ENCODE measurements around the gene ETV3.

The ETV3 gene

GRCh38 chr1:157137408-157138219, 581 bp downstream of the ETV3 start:
- H3K4me1 Mint-ChIP-seq (ENCODE audit: low read depth), result peaks cover 84% of the 10 kb centered on the region
- no peaks in the 10 kb centered on the region for H3K9me3 Mint-ChIP-seq
- H3K27ac Mint-ChIP-seq, result peak overlapping the region; percentile 93
- peaks cover 52% of the 10 kb centered on the region for H3K36me3 Mint-ChIP-seq (ENCODE audit: low read depth)
- H3K4me3 Mint-ChIP-seq, result peak overlapping the region; percentile 99
- H3K27me3 Mint-ChIP-seq, result no peaks in the 10 kb centered on the region

- peak overlapping the region; percentile 99 for H3K4me3 Mint-ChIP-seq
- peak overlapping the region; percentile 93 for H3K27ac Mint-ChIP-seq
- no peaks in the 10 kb centered on the region for H3K9me3 Mint-ChIP-seq
- no peaks in the 10 kb centered on the region for H3K27me3 Mint-ChIP-seq
- peaks cover 58% of the 10 kb centered on the region for H3K36me3 Mint-ChIP-seq (ENCODE audit: low read depth)
- H3K4me1 Mint-ChIP-seq (ENCODE audit: low read depth), result peaks cover 86% of the 10 kb centered on the region
Observed at GRCh38 chr1:157137046-157137407, 1.2 kb downstream of the ETV3 start.

- H3K4me3 Mint-ChIP-seq, result peak overlapping the region; percentile 99
- peaks cover 67% of the 10 kb centered on the region for H3K36me3 Mint-ChIP-seq (ENCODE audit: low read depth)
- peaks cover 84% of the 10 kb centered on the region for H3K4me1 Mint-ChIP-seq (ENCODE audit: low read depth)
- H3K27me3 Mint-ChIP-seq, result no peaks in the 10 kb centered on the region
- no peaks in the 10 kb centered on the region for H3K9me3 Mint-ChIP-seq
- peak overlapping the region; percentile 93 for H3K27ac Mint-ChIP-seq
Observed at GRCh38 chr1:157136133-157136532, 2.1 kb downstream of the ETV3 start.

GRCh38 chr1:157135646-157136045, 2.5 kb downstream of the ETV3 start:
- H3K9me3 Mint-ChIP-seq, result no peaks in the 10 kb centered on the region
- peaks cover 79% of the 10 kb centered on the region for H3K4me1 Mint-ChIP-seq (ENCODE audit: low read depth)
- H3K27me3 Mint-ChIP-seq, result no peaks in the 10 kb centered on the region
- H3K27ac Mint-ChIP-seq, result peak overlapping the region; percentile 93
- H3K36me3 Mint-ChIP-seq (ENCODE audit: low read depth), result peaks cover 72% of the 10 kb centered on the region
- peak overlapping the region; percentile 99 for H3K4me3 Mint-ChIP-seq

- Mint-ChIP-seq H3K9me3 (no peaks in the 10 kb centered on the region), H3K4me1 (ENCODE audit: low read depth) (peaks cover 74% of the 10 kb centered on the region), H3K4me3 (peak overlapping the region; percentile 99)
Observed at GRCh38 chr1:157135070-157135469, 3.1 kb downstream of the ETV3 start.

DNA sequence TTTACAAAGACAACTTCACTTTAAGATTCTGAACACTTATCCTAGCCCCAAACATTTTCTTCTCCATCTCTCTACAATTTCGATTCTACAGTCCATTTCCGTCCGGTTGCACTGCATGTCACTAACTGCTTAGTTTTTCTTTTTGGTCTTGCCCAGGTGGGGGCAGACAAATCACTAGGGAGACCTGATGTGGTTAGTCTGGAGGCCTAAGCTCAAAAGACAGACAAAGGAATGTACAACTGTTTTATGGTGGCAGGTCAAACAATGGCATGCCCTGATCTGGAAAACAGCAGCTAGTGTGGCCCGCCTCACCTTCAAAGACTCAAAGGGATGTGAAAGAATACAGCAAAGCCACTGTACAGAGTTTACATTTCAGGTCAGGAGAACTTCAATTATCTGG, 3.8 kb downstream of the ETV3 start:
- no peaks in the 10 kb centered on the region for H3K27me3 Mint-ChIP-seq
- H3K4me1 Mint-ChIP-seq (ENCODE audit: low read depth), result peaks cover 67% of the 10 kb centered on the region
- peaks cover 82% of the 10 kb centered on the region for H3K36me3 Mint-ChIP-seq (ENCODE audit: low read depth)
- H3K9me3 Mint-ChIP-seq, result no peaks in the 10 kb centered on the region
- peak overlapping the region; percentile 99 for H3K4me3 Mint-ChIP-seq
- H3K27ac Mint-ChIP-seq, result peak overlapping the region; percentile 41

More at GRCh38 chr1:157135070-157135469, 3.1 kb downstream of the ETV3 start:
- Mint-ChIP-seq H3K27me3 (no peaks in the 10 kb centered on the region), H3K36me3 (ENCODE audit: low read depth) (peaks cover 78% of the 10 kb centered on the region), H3K27ac (peak overlapping the region; percentile 93)

GRCh38 chr1:157133426-157133825, 4.8 kb downstream of the ETV3 start:
- H3K27me3 Mint-ChIP-seq, result no peaks in the 10 kb centered on the region
- peaks cover 60% of the 10 kb centered on the region for H3K4me1 Mint-ChIP-seq (ENCODE audit: low read depth)
- H3K36me3 Mint-ChIP-seq (ENCODE audit: low read depth), result peaks cover 88% of the 10 kb centered on the region
- H3K4me3 Mint-ChIP-seq, result peak overlapping the region; percentile 99
- no peaks in the 10 kb centered on the region for H3K9me3 Mint-ChIP-seq
- peak overlapping the region; percentile 75 for H3K27ac Mint-ChIP-seq

DNA sequence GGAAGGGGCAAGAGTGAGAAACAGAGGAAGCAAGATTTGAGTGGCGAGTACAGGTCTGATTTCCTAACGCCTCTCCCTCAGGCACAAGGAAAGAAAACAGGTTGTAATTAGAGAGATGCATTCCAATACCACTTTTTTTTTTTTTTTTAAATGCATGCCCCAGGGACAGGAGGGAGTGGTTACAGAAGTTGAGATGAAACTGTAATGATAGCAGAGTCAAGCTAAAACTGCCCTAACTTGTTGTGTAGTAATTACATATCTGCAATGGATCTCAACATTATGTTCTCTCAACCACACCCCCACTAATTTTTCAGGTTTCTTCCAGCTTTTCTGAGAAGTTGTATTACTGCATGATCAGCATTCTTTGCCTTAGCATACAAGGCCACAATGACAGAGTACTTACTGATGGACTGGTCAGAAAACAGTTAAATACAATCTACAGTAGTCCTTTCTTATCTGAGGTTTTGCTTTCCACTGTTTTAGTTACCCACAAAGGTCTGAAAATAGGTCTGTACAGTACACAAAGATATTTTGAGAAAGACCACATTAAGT, 5.5 kb downstream of the ETV3 start:
- no peaks in the 10 kb centered on the region for H3K9me3 Mint-ChIP-seq
- H3K4me3 Mint-ChIP-seq, result no peak overlapping the region
- H3K27ac Mint-ChIP-seq, result peak overlapping the region; percentile 52
- peaks cover 60% of the 10 kb centered on the region for H3K4me1 Mint-ChIP-seq (ENCODE audit: low read depth)
- peaks cover 93% of the 10 kb centered on the region for H3K36me3 Mint-ChIP-seq (ENCODE audit: low read depth)
- no peaks in the 10 kb centered on the region for H3K27me3 Mint-ChIP-seq

GRCh38 chr1:157132111-157132510, 6.1 kb downstream of the ETV3 start:
- H3K9me3 Mint-ChIP-seq, result no peaks in the 10 kb centered on the region
- no peak overlapping the region for H3K4me3 Mint-ChIP-seq
- H3K4me1 Mint-ChIP-seq (ENCODE audit: low read depth), result peaks cover 58% of the 10 kb centered on the region
- H3K27me3 Mint-ChIP-seq, result no peaks in the 10 kb centered on the region
- H3K36me3 Mint-ChIP-seq (ENCODE audit: low read depth), result peaks cover 93% of the 10 kb centered on the region
- peak overlapping the region; percentile 52 for H3K27ac Mint-ChIP-seq

DNA sequence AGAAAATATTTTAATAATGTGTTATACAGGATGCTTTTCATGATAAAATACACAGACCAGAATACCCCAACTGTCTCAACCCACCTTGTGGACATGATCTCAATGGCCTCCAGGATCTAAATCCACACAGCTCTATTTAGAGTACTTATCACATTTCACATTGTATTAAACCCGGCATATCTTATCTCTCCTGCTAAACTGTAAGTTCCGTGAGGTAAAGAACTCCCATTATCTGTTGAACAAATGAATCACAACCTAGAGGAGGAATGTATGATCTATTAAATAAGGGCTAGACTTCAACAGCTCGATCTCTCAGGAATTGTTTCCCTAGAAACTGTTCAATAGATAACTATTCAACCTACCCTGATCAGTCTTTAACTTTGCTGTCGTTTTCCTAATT, 6.9 kb downstream of the ETV3 start:
- Mint-ChIP-seq H3K27me3 (no peaks in the 10 kb centered on the region), H3K9me3 (no peaks in the 10 kb centered on the region), H3K27ac (no peak overlapping the region), H3K4me3 (no peak overlapping the region), H3K4me1 (ENCODE audit: low read depth) (peaks cover 50% of the 10 kb centered on the region), H3K36me3 (ENCODE audit: low read depth) (peaks cover 88% of the 10 kb centered on the region)

DNA sequence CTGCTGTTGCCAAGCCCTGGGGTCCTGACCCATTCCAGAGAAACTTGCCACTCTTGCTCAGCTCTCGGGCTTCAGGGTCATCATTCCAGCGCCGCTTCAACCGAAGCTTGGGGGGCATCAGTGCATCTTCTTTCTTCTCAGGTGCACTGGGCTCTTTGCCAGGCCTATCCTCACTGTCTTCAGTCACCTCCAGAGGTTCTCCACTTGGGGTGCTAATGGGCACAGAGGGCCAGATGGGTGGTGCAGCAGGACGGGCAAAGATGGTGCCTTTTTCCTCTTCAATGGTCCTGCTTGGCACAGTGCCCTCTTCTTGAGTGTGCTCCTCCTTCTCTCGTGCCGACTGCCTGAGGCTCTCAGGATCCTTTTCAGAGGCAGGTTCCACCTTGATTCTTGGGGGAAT, 13.3 kb downstream of the ETV3 start:
- H3K27me3 Mint-ChIP-seq, result no peaks in the 10 kb centered on the region
- H3K4me1 Mint-ChIP-seq (ENCODE audit: low read depth), result peaks cover 14% of the 10 kb centered on the region
- H3K27ac Mint-ChIP-seq, result no peak overlapping the region
- H3K36me3 Mint-ChIP-seq (ENCODE audit: low read depth), result peaks cover 74% of the 10 kb centered on the region
- H3K9me3 Mint-ChIP-seq, result no peaks in the 10 kb centered on the region
- H3K4me3 Mint-ChIP-seq, result no peak overlapping the region

DNA sequence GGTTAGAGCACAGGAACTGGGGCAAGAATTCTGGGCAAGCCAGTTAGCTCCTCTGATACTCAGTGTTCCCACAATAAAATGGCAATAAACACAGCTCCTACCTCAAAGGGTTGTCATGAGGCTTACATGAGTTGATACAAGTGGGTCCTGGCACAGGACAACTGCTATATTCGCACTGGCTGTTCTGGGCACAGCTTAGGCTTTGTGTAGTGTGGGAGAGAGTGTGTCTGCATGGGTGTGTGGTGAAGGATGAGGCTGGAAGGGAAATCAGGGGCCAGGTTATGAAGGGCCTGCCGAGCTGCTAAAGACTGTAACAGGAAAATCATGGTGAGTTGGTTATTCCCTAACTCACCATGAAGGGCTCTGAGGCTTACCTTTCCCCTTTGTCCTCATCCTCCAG, 18.7 kb downstream of the ETV3 start:
- Mint-ChIP-seq H3K27me3 (no peaks in the 10 kb centered on the region), H3K4me1 (ENCODE audit: low read depth) (peaks cover 9% of the 10 kb centered on the region), H3K9me3 (no peaks in the 10 kb centered on the region), H3K36me3 (ENCODE audit: low read depth) (peaks cover 30% of the 10 kb centered on the region), H3K27ac (peak overlapping the region; percentile 21), H3K4me3 (no peak overlapping the region)

DNA sequence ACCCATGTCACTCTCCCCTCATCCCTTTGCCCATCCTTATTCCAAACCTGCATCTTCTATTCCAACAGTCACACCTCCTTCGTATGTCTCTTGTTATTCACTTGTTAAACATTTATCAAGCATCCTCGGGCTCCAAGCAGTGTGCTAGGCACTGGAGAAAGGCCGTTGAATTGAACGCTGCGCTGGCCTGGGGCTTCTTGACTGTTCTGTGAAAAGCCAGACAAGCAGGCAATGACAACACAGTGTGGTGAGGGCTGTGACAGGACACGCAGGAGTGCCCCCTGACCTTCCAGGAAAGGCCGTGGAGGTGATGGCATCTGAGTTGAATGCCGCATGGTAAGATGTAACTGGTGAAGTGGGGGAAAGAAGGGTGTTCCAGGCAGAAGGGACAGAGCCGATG, 19.2 kb downstream of the ETV3 start:
- H3K36me3 Mint-ChIP-seq (ENCODE audit: low read depth), result peaks cover 26% of the 10 kb centered on the region
- H3K27ac Mint-ChIP-seq, result peak overlapping the region; percentile 21
- H3K9me3 Mint-ChIP-seq, result no peaks in the 10 kb centered on the region
- no peaks in the 10 kb centered on the region for H3K27me3 Mint-ChIP-seq
- peaks cover 5% of the 10 kb centered on the region for H3K4me1 Mint-ChIP-seq (ENCODE audit: low read depth)
- H3K4me3 Mint-ChIP-seq, result no peak overlapping the region

DNA sequence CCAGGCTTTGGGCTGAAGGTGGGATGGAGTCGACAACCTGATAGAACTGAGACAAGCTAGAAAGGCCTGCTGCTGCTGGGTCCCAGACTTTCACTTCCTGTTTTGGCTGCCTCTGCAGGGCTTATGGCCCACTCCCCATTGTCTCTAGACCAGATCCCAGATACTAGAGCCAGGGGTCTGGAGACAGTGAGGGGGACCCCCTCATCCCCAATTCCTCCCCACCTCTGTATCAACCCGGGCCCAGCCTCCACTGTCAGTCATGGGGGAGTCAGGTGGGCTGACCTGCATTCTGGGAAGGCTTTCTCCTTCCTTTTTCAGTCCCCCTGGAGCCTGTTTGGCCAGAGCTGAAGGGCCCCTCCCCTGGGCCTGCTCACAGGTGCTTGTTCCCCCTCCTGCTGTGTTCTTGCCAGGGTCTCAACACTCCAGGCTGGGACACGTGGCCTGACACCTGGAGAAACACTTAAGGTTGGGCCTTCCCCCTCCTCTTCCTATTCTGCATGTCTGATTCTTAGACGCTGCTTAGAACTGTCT, 20.6 kb downstream of the ETV3 start:
- H3K9me3 Mint-ChIP-seq, result no peaks in the 10 kb centered on the region
- H3K36me3 Mint-ChIP-seq (ENCODE audit: low read depth), result peaks cover 12% of the 10 kb centered on the region
- H3K4me1 Mint-ChIP-seq (ENCODE audit: low read depth), result peaks cover 4% of the 10 kb centered on the region
- no peak overlapping the region for H3K4me3 Mint-ChIP-seq
- peaks cover 4% of the 10 kb centered on the region for H3K27me3 Mint-ChIP-seq
- no peak overlapping the region for H3K27ac Mint-ChIP-seq

GRCh38 chr1:157116737-157117103, 21.5 kb downstream of the ETV3 start:
- no peak overlapping the region for H3K27ac Mint-ChIP-seq
- no peaks in the 10 kb centered on the region for H3K9me3 Mint-ChIP-seq
- H3K4me1 Mint-ChIP-seq (ENCODE audit: low read depth), result peaks cover 4% of the 10 kb centered on the region
- no peak overlapping the region for H3K4me3 Mint-ChIP-seq
- H3K36me3 Mint-ChIP-seq (ENCODE audit: low read depth), result peaks cover 5% of the 10 kb centered on the region
- peaks cover 8% of the 10 kb centered on the region for H3K27me3 Mint-ChIP-seq

All from stimulated activated naive CD8-positive, alpha-beta T cell treated with anti-CD3 and anti-CD28 coated beads, Interleukin-15, Interleukin-2, amounts not matched to agents 100 ng/mL and 50 ng/mL, for 24 hours (primary cell).